OCI-LY1 (cell line): ENCODE data around the gene PLXND1.

Experiments used
- H2AFZ ChIP-seq: fragments of 200-600 bp; sonication (generic), shearing (Covaris generic); 2 replicates; pipeline ENCODE4 v1.6.0; 2014; ENCODE audit warnings: antibody characterized with exemption, mild to moderate bottlenecking, low read length
- H3F3A ChIP-seq: fragments of 200-600 bp; sonication (generic), shearing (Covaris generic); 2 replicates; pipeline ENCODE4 v1.6.0; 2014; ENCODE audit warnings: mild to moderate bottlenecking, antibody characterized with exemption, low read length, moderate library complexity; ENCODE audit not compliant: insufficient read depth
- H3K27ac ChIP-seq: fragments of 200-600 bp; sonication (generic); 2 replicates; pipeline ENCODE4 v1.5.1; 2014; ENCODE audit warnings: low read length, mixed run types, mild to moderate bottlenecking, low read depth; ENCODE audit not compliant: poor library complexity, severe bottlenecking
- H3K27me3 ChIP-seq: fragments of 200-600 bp; sonication (generic); 2 replicates; pipeline ENCODE4 v1.6.0; 2014; ENCODE audit warnings: antibody characterized with exemption, mild to moderate bottlenecking, low read length, moderate library complexity; ENCODE audit not compliant: insufficient read depth
- H3K36me3 ChIP-seq: fragments of 200-600 bp; sonication (generic); 2 replicates; pipeline ENCODE4 v1.6.1; 2014; ENCODE audit warnings: mild to moderate bottlenecking, antibody characterized with exemption, low read length, moderate library complexity, mixed read lengths; ENCODE audit not compliant: insufficient read depth
- H3K4me1 ChIP-seq: fragments of 200-600 bp; sonication (generic); 2 replicates; pipeline ENCODE4 v1.5.1; 2014; ENCODE audit warnings: mild to moderate bottlenecking, low read length, moderate library complexity; ENCODE audit not compliant: insufficient read depth, severe bottlenecking
- H3K4me2 ChIP-seq: fragments of 200-600 bp; sonication (generic), shearing (Covaris generic); 2 replicates; pipeline ENCODE4 v1.6.1; 2014; ENCODE audit warnings: low read length
- H3K4me3 ChIP-seq: fragments of 200-600 bp; sonication (generic); 2 replicates; pipeline ENCODE4 v1.5.1; 2014; ENCODE audit warnings: low read length, low read depth, mild to moderate bottlenecking, mixed read lengths; ENCODE audit not compliant: poor library complexity, severe bottlenecking
- H3K79me2 ChIP-seq: fragments of 200-600 bp; shearing (Covaris generic); 2 replicates; pipeline ENCODE4 v1.6.1; 2016; ENCODE audit warnings: mixed run types, low read length, mixed read lengths; ENCODE audit not compliant: insufficient read depth
- H3K9ac ChIP-seq: fragments of 200-600 bp; sonication (generic), shearing (Covaris generic); 2 replicates; pipeline ENCODE4 v1.6.1; 2014; ENCODE audit warnings: mild to moderate bottlenecking, low read length, mixed read lengths
- H3K9me2 ChIP-seq: fragments of 200-600 bp; sonication (generic), shearing (Covaris generic); 2 replicates; pipeline ENCODE4 v1.6.1; 2014; ENCODE audit warnings: low read depth, mild to moderate bottlenecking, low read length, mixed read lengths
- H3K9me3 ChIP-seq: fragments of 200-600 bp; shearing (Covaris generic); 2 replicates; pipeline ENCODE4 v1.6.1; 2014; ENCODE audit warnings: low read length, mixed read lengths
- H4K20me1 ChIP-seq: fragments of 200-600 bp; sonication (generic), shearing (Covaris generic); 2 replicates; pipeline ENCODE4 v1.6.0; 2016; ENCODE audit warnings: mild to moderate bottlenecking, low read length; ENCODE audit not compliant: insufficient read depth
- EZH2 ChIP-seq: fragments of 200-600 bp; sonication (generic), shearing (Covaris generic); IDR thresholded peaks from 2 replicates; pipeline ENCODE4 v1.8.0; 2017; ENCODE audit warnings: borderline replicate concordance, mixed run types, mild to moderate bottlenecking, antibody characterized with exemption, low read length, moderate library complexity, mixed read lengths
- TF ChIP-seq, protein P1 (sequence below): fragments of 200-600 bp; sonication (generic), shearing (Covaris generic); IDR thresholded peaks from 2 replicates; pipeline ENCODE4 v1.5.1; 2017; ENCODE audit warnings: mild to moderate bottlenecking, antibody characterized with exemption, low read length, moderate library complexity, mixed read lengths

PLXND1 gene

DNA sequence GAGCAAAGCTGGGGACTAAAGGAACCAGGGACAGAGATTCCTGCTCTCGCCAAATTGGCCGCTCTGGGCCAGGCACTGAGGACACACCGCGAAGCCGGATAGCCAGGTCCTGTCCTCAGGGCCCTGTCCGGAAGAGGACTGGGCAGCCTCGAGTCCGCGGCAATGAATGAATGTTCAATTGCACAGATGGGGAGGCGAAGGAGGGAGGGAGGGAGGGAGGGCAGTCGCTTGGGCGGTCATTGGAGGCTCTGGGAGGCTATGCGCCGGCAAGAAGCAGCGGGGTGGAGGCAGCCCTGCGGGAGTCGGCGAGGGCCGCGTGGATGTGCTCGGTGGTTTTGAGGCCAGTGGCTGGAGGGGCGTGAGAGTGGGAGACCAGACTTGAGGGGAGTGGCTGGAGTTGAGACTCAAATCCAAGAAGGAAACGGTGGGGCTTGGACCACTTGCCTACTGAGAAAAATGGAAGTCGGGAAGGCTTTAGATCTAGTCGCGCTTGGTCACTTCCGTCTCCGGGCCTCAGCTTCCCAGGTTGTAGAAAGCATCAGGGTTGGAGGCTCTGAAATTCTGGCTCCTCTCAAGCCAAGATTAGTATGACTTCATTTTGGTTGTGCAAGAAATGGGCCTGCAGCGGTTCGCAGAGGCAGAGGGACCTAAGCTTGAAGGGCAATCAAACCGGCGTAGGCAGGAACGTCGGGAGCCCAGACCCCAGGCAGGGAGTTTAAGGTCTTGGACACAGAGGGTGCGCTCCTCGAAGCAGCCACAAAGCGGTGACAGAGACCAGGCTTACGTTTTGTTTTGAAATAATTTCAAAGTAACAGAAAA is 21.1 kb upstream of the PLXND1 start:
- no peaks in the 10 kb centered on the region for H3K9me3 ChIP-seq
- H3K36me3 ChIP-seq = no peaks in the 10 kb centered on the region
- H2AFZ ChIP-seq = peak overlapping the region; percentile 43
- H3K79me2 ChIP-seq = no peaks in the 10 kb centered on the region
- H3K9ac ChIP-seq = peak overlapping the region; percentile 80
- H3K4me2 ChIP-seq = peak overlapping the region; percentile 98
- TF ChIP-seq EZH2 = no peak
- TF ChIP-seq, protein P1, sequence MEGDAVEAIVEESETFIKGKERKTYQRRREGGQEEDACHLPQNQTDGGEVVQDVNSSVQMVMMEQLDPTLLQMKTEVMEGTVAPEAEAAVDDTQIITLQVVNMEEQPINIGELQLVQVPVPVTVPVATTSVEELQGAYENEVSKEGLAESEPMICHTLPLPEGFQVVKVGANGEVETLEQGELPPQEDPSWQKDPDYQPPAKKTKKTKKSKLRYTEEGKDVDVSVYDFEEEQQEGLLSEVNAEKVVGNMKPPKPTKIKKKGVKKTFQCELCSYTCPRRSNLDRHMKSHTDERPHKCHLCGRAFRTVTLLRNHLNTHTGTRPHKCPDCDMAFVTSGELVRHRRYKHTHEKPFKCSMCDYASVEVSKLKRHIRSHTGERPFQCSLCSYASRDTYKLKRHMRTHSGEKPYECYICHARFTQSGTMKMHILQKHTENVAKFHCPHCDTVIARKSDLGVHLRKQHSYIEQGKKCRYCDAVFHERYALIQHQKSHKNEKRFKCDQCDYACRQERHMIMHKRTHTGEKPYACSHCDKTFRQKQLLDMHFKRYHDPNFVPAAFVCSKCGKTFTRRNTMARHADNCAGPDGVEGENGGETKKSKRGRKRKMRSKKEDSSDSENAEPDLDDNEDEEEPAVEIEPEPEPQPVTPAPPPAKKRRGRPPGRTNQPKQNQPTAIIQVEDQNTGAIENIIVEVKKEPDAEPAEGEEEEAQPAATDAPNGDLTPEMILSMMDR = peak; percentile 98
- no peaks in the 10 kb centered on the region for H3K27me3 ChIP-seq
- H3K9me2 ChIP-seq = no peaks in the 10 kb centered on the region
- H3K27ac ChIP-seq = no peak overlapping the region
- no peaks in the 10 kb centered on the region for H4K20me1 ChIP-seq
- no peaks in the 10 kb centered on the region for H3F3A ChIP-seq
- peak overlapping the region; percentile 82 for H3K4me3 ChIP-seq
- peaks cover 23% of the 10 kb centered on the region for H3K4me1 ChIP-seq

DNA sequence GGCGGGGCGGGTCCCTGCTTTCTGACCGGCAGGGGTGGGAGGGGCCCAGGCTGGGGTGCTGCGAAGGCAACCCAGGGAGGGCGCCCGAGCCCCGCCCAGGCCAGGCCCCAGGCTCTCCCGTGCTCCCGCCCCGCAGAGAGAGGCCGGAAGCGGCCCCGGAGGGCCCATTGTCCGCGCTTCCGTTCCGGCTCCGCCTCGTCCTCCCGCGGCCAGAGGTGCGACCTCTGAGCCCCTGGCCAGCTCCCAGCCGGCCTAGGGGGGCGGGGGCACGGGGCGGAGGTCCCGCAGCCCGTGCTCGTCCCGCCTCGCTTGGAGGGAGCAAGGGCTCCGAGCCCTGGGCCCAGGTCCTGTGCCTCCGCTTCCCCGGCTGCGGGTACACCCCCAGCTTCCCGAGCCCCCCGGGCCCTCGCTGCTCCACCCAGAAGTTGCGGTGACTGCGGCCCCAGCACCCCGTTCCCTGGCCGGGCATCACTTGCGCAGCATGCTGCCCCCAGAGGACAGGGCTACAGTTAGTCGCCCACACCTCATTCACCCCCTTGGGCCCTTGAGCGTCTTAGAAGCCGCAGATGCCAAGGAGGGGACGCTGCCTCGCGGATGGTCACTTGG is 20.4 kb upstream of the PLXND1 start:
- H4K20me1 ChIP-seq = no peaks in the 10 kb centered on the region
- peak overlapping the region; percentile 80 for H3K9ac ChIP-seq

DNA sequence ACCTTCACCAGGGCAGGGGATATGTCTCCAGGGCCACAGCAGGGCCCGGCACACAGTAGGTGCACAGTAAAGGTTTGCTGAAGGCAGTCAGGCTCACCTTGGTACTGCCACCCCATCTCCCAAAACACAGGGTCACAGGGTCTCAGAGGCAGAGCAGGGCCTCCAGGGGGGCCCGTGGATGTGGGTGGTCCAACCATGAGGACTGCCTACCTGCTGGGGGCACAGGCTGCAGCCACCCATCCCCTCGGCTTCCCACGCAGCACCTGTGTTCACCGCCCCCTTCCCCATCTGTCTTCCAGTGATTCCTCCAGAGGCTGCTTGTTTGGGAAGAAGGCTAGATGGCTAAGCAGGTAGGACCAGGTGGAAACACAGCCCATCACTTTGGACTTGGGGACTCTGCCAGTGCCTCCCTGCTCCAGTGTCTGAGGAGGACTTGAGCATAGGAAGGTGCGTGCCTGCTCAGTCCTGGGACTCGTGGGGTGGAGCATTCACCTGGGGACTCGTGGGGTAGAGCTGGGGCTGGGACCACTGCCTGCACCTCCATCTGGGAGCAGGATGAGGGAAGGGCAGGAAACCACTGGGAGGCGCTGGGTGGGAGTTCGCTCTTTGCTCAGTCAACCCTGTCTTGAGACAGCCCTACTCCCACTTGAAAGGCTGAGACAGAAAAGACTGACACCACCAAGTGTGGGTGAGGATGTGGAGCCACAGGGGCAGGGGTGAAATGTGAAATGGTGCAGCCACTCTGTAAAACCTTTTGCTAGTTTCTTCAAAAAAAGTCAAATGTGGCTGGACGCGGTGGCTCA is 18.8 kb upstream of the PLXND1 start:
- H3K9ac ChIP-seq = no peak overlapping the region
- no peaks in the 10 kb centered on the region for H3K36me3 ChIP-seq
- H3K27me3 ChIP-seq = no peaks in the 10 kb centered on the region
- H4K20me1 ChIP-seq = no peaks in the 10 kb centered on the region
- H2AFZ ChIP-seq = no peak overlapping the region
- no peak for TF ChIP-seq EZH2
- TF ChIP-seq, protein P1 = peak; percentile 19; the same call in 1 of the 2 replicates
- H3K9me3 ChIP-seq = no peaks in the 10 kb centered on the region
- H3K79me2 ChIP-seq = no peaks in the 10 kb centered on the region
- no peak overlapping the region for H3K27ac ChIP-seq
- no peaks in the 10 kb centered on the region for H3K9me2 ChIP-seq
- H3F3A ChIP-seq = no peaks in the 10 kb centered on the region
- H3K4me2 ChIP-seq = no peak overlapping the region
- H3K4me3 ChIP-seq = no peak overlapping the region
- H3K4me1 ChIP-seq = peaks cover 23% of the 10 kb centered on the region

More for the DNA sequence above, 20.4 kb upstream of the PLXND1 start:
- Histone ChIP-seq H3K27me3 (no peaks in the 10 kb centered on the region), H3K79me2 (no peaks in the 10 kb centered on the region), H3F3A (no peaks in the 10 kb centered on the region), H3K4me2 (peak overlapping the region; percentile 98), H3K36me3 (no peaks in the 10 kb centered on the region), H2AFZ (peak overlapping the region; percentile 43), H3K4me1 (peaks cover 23% of the 10 kb centered on the region), H3K4me3 (peak overlapping the region; percentile 82), H3K9me2 (no peaks in the 10 kb centered on the region), H3K27ac (no peak overlapping the region), H3K9me3 (no peaks in the 10 kb centered on the region)
- TF ChIP-seq, protein P1 = peak; percentile 27; the same call in 1 of the 2 replicates
- no peak for TF ChIP-seq EZH2
